ENCODE measurements around the gene ALK.

DNA sequence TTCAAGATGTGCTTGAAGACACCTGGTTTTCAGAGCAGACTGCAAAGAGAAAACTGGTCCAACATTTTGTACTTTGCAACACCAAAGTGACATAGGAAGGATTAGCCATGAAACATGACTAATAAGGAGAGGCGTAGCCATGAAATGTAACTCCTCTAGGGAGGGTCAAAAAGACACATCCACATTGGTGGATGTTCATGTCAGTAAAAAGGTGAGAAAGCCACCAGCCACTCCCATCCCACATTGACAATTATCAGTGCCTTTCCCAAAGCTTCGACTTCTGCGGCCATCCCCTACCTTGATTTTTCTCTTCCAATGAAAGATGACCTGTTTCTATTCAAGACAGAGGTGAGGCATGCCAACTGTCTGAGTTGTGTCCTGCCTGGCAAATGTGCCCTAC, 223.2 kb downstream of the ALK start:
- TF ChIP-seq CHD2 (IDR thresholded peaks at IDR 0.05; ENCODE audit: low read length, partially characterized antibody), result no peak
- no peak for TF ChIP-seq GABPA (IDR thresholded peaks at IDR 0.05; ENCODE audit: low read depth)
- TF ChIP-seq, protein P1, sequence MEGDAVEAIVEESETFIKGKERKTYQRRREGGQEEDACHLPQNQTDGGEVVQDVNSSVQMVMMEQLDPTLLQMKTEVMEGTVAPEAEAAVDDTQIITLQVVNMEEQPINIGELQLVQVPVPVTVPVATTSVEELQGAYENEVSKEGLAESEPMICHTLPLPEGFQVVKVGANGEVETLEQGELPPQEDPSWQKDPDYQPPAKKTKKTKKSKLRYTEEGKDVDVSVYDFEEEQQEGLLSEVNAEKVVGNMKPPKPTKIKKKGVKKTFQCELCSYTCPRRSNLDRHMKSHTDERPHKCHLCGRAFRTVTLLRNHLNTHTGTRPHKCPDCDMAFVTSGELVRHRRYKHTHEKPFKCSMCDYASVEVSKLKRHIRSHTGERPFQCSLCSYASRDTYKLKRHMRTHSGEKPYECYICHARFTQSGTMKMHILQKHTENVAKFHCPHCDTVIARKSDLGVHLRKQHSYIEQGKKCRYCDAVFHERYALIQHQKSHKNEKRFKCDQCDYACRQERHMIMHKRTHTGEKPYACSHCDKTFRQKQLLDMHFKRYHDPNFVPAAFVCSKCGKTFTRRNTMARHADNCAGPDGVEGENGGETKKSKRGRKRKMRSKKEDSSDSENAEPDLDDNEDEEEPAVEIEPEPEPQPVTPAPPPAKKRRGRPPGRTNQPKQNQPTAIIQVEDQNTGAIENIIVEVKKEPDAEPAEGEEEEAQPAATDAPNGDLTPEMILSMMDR (IDR thresholded peaks at IDR 0.05), result no peak
- TF ChIP-seq POLR2AphosphoS5 (IDR thresholded peaks at IDR 0.05; ENCODE audit: low read depth, low read length), result no peak
- no peak for TF ChIP-seq EZH2phosphoT487 (IDR thresholded peaks at IDR 0.05; ENCODE audit: borderline replicate concordance, low read depth)
- no peak for TF ChIP-seq SIN3A (IDR thresholded peaks at IDR 0.05; ENCODE audit: borderline replicate concordance, low read depth, low read length)
- TF ChIP-seq, protein P2, sequence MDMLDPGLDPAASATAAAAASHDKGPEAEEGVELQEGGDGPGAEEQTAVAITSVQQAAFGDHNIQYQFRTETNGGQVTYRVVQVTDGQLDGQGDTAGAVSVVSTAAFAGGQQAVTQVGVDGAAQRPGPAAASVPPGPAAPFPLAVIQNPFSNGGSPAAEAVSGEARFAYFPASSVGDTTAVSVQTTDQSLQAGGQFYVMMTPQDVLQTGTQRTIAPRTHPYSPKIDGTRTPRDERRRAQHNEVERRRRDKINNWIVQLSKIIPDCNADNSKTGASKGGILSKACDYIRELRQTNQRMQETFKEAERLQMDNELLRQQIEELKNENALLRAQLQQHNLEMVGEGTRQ (IDR thresholded peaks at IDR 0.05; ENCODE audit: borderline replicate concordance, low read depth, low read length), result no peak
- TF ChIP-seq MXI1 (IDR thresholded peaks at IDR 0.05; ENCODE audit: low read depth, low read length), result no peak
- no peak for TF ChIP-seq RAD21 (IDR thresholded peaks at IDR 0.05; ENCODE audit: low read length)
- TF ChIP-seq NRF1 (IDR thresholded peaks at IDR 0.05; ENCODE audit: low read depth, low read length), result no peak
- TF ChIP-seq RFX5 (IDR thresholded peaks at IDR 0.05; ENCODE audit: low read length), result no peak
- no peak for TF ChIP-seq YY1 (IDR thresholded peaks at IDR 0.05; ENCODE audit: low read depth)
